Measurements from ENCODE around the gene LIPJ. TPM values are rescaled to one million over a fixed set of nuclear protein-coding genes. Genes with fewer than 3 reads are reported as not detected.

Gene LIPJ
- total RNA-seq, 4 donors from 2014 or later = 0.09 to 0.15 TPM; not detected in 2

DNA sequence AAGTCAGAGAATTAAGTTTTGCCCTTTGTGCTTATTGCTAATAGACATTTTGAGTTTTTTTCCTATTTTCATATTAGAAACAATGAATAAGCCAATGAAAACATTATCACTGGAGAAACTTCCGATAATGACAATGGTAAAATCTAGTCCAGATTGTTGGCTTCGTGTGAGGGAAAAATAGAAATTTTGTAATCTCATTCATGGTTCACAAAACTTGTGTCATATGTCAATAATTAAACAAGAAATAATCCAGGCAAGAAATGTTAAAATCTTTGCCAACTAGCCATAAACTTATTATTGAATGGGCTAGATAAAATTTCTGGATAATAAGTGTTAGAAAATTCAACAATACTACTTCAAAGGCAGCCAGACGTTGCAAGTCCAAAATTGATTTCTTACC, 40.1 kb upstream of the LIPJ start:
- in situ Hi-C loops (cut with MboI; ENCODE audit: low sequenced_read_pairs in 4 of 4) = loop anchor here in 2 of 4 donors (10.0 kb wide), 3 partner anchors 132 to 692 kb away; no protein-coding TSS in a partner anchor
- no peak overlapping the region for H3K4me3 ChIP-seq
- H3K27ac ChIP-seq = no peak overlapping the region
- no peak for DNase-seq
- intact Hi-C loops (cut with DNase I; ENCODE audit: low total_unique reads) = no loop called here
- H3K36me3 ChIP-seq = no peaks in the 10 kb centered on the region
- peaks cover 0 to 6% of the 10 kb centered on the region in 2 donors for H3K4me1 ChIP-seq
- H3K9me3 ChIP-seq = no peaks in the 10 kb centered on the region
- ATAC-seq = no peak
- TF ChIP-seq, protein P1, sequence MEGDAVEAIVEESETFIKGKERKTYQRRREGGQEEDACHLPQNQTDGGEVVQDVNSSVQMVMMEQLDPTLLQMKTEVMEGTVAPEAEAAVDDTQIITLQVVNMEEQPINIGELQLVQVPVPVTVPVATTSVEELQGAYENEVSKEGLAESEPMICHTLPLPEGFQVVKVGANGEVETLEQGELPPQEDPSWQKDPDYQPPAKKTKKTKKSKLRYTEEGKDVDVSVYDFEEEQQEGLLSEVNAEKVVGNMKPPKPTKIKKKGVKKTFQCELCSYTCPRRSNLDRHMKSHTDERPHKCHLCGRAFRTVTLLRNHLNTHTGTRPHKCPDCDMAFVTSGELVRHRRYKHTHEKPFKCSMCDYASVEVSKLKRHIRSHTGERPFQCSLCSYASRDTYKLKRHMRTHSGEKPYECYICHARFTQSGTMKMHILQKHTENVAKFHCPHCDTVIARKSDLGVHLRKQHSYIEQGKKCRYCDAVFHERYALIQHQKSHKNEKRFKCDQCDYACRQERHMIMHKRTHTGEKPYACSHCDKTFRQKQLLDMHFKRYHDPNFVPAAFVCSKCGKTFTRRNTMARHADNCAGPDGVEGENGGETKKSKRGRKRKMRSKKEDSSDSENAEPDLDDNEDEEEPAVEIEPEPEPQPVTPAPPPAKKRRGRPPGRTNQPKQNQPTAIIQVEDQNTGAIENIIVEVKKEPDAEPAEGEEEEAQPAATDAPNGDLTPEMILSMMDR (IDR thresholded peaks at IDR 0.05 in 4 of 5, conservative IDR thresholded peaks at IDR 0.05 in 1 of 5) = no peak
- TF ChIP-seq POLR2A (IDR thresholded peaks at IDR 0.05) = no peak
- no peaks in the 10 kb centered on the region for H3K27me3 ChIP-seq

DNA sequence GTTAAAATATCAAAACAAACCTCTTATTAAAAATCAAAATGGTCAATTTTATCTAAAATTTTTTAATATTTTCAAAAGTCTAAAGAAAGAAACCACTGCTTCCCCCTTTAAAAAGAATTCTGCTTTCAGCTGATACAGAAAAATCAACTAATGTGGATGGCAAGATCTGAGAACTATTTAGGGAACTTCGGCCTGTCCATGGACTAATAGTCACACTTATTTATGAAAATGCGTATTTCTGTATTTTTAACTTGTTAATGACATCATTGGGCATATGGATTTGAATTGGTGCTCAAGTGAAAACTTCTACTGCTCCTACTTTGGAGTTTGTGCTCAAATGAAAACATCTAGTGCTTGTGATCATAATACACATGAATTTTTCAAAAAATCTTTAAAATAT, 35.3 kb upstream of the LIPJ start:
- TF ChIP-seq POLR2A (IDR thresholded peaks at IDR 0.05) = no peak
- TF ChIP-seq, protein P1 (IDR thresholded peaks at IDR 0.05 in 4 of 5, conservative IDR thresholded peaks at IDR 0.05 in 1 of 5) = no peak
- Histone ChIP-seq H3K9me3 (no peaks in the 10 kb centered on the region), H3K4me1 (peaks cover 0 to 6% of the 10 kb centered on the region in 2 donors), H3K27ac (no peak overlapping the region), H3K4me3 (no peak overlapping the region), H3K36me3 (no peaks in the 10 kb centered on the region), H3K27me3 (no peaks in the 10 kb centered on the region)
- intact Hi-C loops (cut with DNase I; ENCODE audit: low total_unique reads) = loop anchor here (5.0 kb wide), 1 partner anchor 164 kb away; no protein-coding TSS in a partner anchor
- no peak for ATAC-seq
- DNase-seq = no peak
- in situ Hi-C loops (cut with MboI; ENCODE audit: low sequenced_read_pairs in 4 of 4) = loop anchor here in 3 of 4 donors (5.0 to 25.0 kb wide), 5 partner anchors 149 to 714 kb away; no protein-coding TSS in a partner anchor

DNA sequence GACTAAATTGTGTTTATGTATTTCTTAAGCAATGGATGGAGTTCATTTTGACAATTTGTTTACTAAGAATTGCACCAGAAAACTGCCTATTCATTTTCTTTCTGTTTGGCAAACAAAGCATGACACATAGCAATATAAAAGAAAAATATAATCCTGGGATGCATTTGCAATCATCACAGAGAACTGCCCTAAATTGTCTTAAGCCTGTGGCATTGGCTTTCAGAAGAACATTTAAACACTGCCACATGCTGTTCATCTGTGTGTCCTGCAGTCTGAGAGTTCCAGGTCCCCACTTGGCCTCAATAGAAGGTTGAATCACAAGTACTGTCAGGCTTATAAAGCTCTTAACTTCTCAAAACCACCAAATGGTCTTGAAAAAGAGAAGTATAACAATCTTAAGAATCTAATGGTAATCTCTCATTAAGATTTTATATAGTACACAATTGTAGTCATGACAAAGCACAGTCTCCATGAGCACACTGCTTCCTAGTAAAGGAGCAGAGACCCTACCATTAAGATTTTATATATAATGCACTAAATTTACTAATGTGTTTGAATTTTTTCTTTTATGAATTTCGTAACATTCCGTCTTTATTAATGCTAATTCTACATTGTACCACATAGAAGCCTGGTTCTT, 33.3 kb upstream of the LIPJ start:
- no peak overlapping the region for H3K27ac ChIP-seq
- intact Hi-C loops (cut with DNase I; ENCODE audit: low total_unique reads) = loop anchor here (1.0 to 5.0 kb wide), 3 partner anchors 152 to 703 kb away; no protein-coding TSS in a partner anchor
- H3K4me3 ChIP-seq = no peak overlapping the region
- no peaks in the 10 kb centered on the region for H3K36me3 ChIP-seq
- no peaks in the 10 kb centered on the region for H3K9me3 ChIP-seq
- no peaks in the 10 kb centered on the region for H3K27me3 ChIP-seq
- DNase-seq (peak; percentile 40 to 71), ATAC-seq (peak; percentile 98 to 99)
- TF ChIP-seq POLR2A (IDR thresholded peaks at IDR 0.05) = no peak
- TF ChIP-seq, protein P1 (IDR thresholded peaks at IDR 0.05 in 4 of 5, conservative IDR thresholded peaks at IDR 0.05 in 1 of 5) = peak; percentile 71 to 83 (median 79)
- in situ Hi-C loops (cut with MboI; ENCODE audit: low sequenced_read_pairs in 4 of 4) = loop anchor here in 3 of 4 donors (5.0 to 25.0 kb wide), 5 partner anchors 151 to 716 kb away; no protein-coding TSS in a partner anchor
- H3K4me1 ChIP-seq = peaks cover 0 to 6% of the 10 kb centered on the region in 2 donors

DNA sequence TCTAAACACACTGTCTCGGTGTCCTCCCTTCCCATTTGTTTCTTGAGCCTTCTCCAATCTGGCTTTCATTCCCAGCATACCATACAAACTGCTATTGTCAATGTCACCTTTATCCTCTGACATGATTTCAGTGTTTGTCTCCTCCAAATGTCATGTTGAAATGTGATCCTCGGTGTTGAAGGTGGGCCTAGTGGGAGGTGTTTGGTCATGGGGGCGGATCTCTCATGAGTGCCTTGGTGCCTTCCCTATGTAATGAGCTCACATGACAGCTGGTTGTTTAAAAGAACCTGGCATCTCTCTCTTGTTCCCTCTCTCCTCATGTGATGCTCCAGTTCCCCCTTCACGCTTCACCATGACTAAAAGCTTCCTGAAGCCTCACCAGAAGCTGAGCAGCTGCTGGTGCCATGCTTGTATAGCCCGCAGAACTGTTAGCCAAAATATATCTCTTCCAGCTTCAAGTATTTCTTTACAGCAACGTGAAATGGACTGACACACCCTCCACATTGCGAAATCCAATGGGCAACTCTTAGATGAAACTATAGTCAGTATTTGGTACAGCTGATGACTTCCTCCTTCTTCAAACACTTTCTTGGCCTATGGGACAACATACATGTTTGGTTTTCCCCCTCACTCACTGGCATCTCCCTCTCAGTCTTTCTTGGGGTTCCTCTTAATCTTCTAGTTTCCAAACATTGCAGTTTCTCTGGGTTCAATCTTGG, 31.2 kb upstream of the LIPJ start:
- in situ Hi-C loops (cut with MboI; ENCODE audit: low sequenced_read_pairs in 4 of 4) (loop anchor here in 2 of 4 donors (10.0 to 25.0 kb wide), 3 partner anchors 418 to 718 kb away; no protein-coding TSS in a partner anchor), intact Hi-C loops (cut with DNase I; ENCODE audit: low total_unique reads) (no loop called here)
- DNase-seq (no peak), ATAC-seq (no peak)
- TF ChIP-seq POLR2A (IDR thresholded peaks at IDR 0.05) = no peak
- TF ChIP-seq, protein P1 (IDR thresholded peaks at IDR 0.05 in 4 of 5, conservative IDR thresholded peaks at IDR 0.05 in 1 of 5) = no peak
- no peak overlapping the region for H3K4me3 ChIP-seq
- peaks cover 0 to 6% of the 10 kb centered on the region in 2 donors for H3K4me1 ChIP-seq
- H3K9me3 ChIP-seq = no peaks in the 10 kb centered on the region
- no peak overlapping the region for H3K27ac ChIP-seq
- no peaks in the 10 kb centered on the region for H3K36me3 ChIP-seq
- no peaks in the 10 kb centered on the region for H3K27me3 ChIP-seq

All from gastrocnemius medialis (tissue), 4 donors.